Aorta (tissue), 5 donors: Measurements from ENCODE around the gene TMEM178B. TPM values are rescaled to one million over a fixed set of nuclear protein-coding genes. Genes with fewer than 3 reads are reported as not detected.

Experiments used
- ATAC-seq: fragments of 200-7000 bp; cut with Tn5 transposase; one replicate; pipeline ENCODE4 v1.9.1; 2022; ENCODE audit warnings: moderate library complexity; ENCODE audit not compliant: low FRiP score
- DNase-seq, 2 donors: peaks; one replicate each; pipeline ENCODE4 v3.0.0-alpha.2; 2020
- H3K27ac ChIP-seq, 2 donors: one replicate each; pipeline ENCODE4 v1.5.1; 2013; ENCODE audit warnings: low read length in 2 of 2, mild to moderate bottlenecking in 2 of 2, moderate library complexity in 2 of 2, control low read depth in 1 of 2, inconsistent platforms in 1 of 2, low read depth in 1 of 2
- H3K27me3 ChIP-seq, 2 donors: one replicate each; pipeline ENCODE4 v1.6.1; 2013; ENCODE audit warnings: control low read depth in 1 of 2, low read length in 1 of 2, mild to moderate bottlenecking in 1 of 2, moderate library complexity in 1 of 2; ENCODE audit not compliant: insufficient read depth in 2 of 2, control insufficient read depth in 1 of 2
- H3K36me3 ChIP-seq, 2 donors: one replicate each; pipeline ENCODE4 v1.6.1; 2013; ENCODE audit warnings: control low read depth in 1 of 2, low read length in 1 of 2, mild to moderate bottlenecking in 1 of 2; ENCODE audit not compliant: insufficient read depth in 2 of 2, control insufficient read depth in 1 of 2
- H3K4me1 ChIP-seq, 2 donors: one replicate each; pipeline ENCODE4 v1.6.1; 2013; ENCODE audit warnings: low read length in 2 of 2, control low read depth in 1 of 2, mild to moderate bottlenecking in 1 of 2, moderate library complexity in 1 of 2; ENCODE audit not compliant: insufficient read depth in 2 of 2, control insufficient read depth in 1 of 2
- H3K4me3 ChIP-seq, 2 donors: one replicate each; pipeline ENCODE4 v1.5.1; 2013; ENCODE audit warnings: low read length in 2 of 2, control low read depth in 1 of 2, mild to moderate bottlenecking in 1 of 2
- H3K9me3 ChIP-seq: one replicate; pipeline ENCODE4 v1.6.1; 2013; ENCODE audit warnings: mild to moderate bottlenecking, low read length; ENCODE audit not compliant: control insufficient read depth
- WGBS, 2 donors: extraction: QIAGEN DNeasy Blood & Tissue Kit; methylation state at CpG; one replicate each; pipeline ENCODE4 v1.1.7; 2013; 5-methylcytosine and 5-hydroxymethylcytosine counted together
- intact Hi-C, 2 donors: fragments of 100-400 bp; cut with DNase I; formaldehyde crosslinking; loops; one replicate each; pipeline versions ENCODE4 v1.14.2 to v1.15.0; 2022
- polyA plus RNA-seq, 2 donors: library from polyadenylated mRNA; stranded (reverse); fragments of 200-250 nt; gene quantifications; one replicate each; pipeline ENCODE4 v1.2.3, GENCODE V29; 2013
- total RNA-seq, 2 donors: library from RNA; stranded (reverse); fragmentation: NEBNext Ultra II Directional; extraction: Animal tissue kit (Norgen Biotek cat#: 25700); gene quantifications; one replicate each; pipeline ENCODE4 v1.2.1, GENCODE V29; 2021
- donor health status: healthy with polysubstance abuse.
- donor health status: Bipolar disorder and iron deficiency.
- donor health status: DM: no; HTN: no; CAD: no.
- donor health status: DM: no; HTN: no; CAD: no.
- donor health status: DM: yes; HTN: yes; CAD: no.

The TMEM178B gene
- total and polyA plus RNA-seq, 4 donors, result 0.05 to 0.42 (median 0.19) TPM

DNA sequence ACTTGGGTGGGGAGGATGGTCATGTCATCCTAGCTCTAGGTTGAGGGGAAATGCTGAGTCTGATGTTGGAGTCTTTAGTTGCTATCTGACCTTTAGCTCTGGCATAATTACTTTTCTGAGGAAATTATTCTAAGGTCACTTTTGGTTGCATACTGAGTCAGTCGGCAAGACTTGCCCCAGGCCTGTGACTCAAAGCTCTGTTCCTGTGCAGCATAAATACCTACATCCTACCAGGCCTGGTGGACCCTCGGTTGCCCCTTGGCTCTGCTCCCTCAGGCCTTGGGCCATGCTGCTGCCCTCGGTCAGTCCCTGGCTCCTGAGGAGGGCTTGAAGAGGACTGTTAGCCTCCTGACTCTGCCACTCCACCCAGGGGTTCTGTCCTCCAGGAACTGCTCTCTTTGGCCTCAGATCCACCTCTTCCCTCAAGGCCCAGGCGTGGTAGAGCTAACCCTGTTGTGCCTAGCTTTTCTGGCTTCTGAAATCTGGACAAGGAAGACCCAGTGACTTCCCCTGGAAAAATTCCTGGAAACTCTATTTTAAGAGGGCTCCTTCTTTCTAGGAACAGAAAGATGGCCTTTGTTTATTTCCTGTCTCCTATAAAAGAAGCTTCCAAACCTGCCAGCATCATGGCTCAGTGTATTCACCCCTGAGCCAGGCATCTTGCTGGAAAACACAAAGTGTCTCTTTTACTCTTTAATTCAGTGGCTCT is 71.2 kb downstream of the TMEM178B start:
- H3K36me3 ChIP-seq, result no peaks in the 10 kb centered on the region
- H3K9me3 ChIP-seq, result peaks cover 6% of the 10 kb centered on the region
- WGBS, 2 donors, result 48 to 67% methylated on average over 4 of the region's 4 CpGs
- ATAC-seq (no peak), DNase-seq (no peak)
- H3K4me3 ChIP-seq, result no peak overlapping the region
- peaks cover 0 to 2% of the 10 kb centered on the region in 2 donors for H3K27me3 ChIP-seq
- H3K4me1 ChIP-seq, result no peaks in the 10 kb centered on the region
- H3K27ac ChIP-seq, result no peak overlapping the region
- intact Hi-C loops, result no loop called here

DNA sequence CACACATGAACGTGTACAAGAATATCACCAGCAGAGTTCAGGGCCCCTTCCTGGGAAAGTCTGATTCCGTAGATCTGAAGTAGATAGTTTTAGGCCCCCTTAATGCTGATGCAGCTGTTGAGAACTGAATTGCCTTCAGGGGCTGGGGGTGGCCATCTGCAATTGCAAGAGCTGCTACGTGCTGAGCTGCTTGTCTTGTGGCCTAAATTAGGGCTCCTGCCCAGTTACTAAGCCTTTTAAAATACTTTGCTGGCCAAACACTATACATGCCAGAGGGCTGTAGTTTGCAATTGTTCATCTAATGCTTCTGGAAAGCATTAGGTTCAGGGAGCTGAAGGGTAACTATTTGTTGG is 71.7 kb downstream of the TMEM178B start:
- Histone ChIP-seq H3K4me1 (no peaks in the 10 kb centered on the region), H3K9me3 (peaks cover 6% of the 10 kb centered on the region), H3K4me3 (no peak overlapping the region), H3K36me3 (no peaks in the 10 kb centered on the region), H3K27me3 (peaks cover 0 to 2% of the 10 kb centered on the region in 2 donors), H3K27ac (no peak overlapping the region)
- WGBS, 2 donors, result 35 to 46% methylated on average over 3 of the region's 3 CpGs
- no peak for DNase-seq
- no peak for ATAC-seq
- intact Hi-C loops, result no loop called here

DNA sequence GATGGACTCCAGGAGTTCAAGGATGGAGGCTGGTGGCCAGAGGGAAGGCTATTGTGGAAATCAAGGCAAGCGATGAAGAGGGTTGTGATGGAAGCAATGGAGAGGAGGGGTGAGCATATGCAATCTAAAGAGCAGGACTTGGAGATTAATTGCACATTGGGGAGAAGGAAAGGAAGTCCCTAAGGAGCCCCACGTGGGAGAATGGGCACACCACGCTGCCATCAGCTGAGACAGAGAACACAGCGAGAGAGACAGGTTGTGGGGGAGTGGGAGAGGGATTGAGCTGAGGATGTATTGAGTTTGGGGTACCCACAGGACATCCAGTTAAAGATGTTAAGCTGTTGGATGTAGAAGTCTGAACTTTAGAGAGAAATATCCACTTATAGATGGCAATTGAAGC is 73.6 kb downstream of the TMEM178B start:
- Histone ChIP-seq H3K36me3 (no peaks in the 10 kb centered on the region), H3K27ac (no peak overlapping the region), H3K4me1 (no peaks in the 10 kb centered on the region), H3K9me3 (peaks cover 6% of the 10 kb centered on the region), H3K4me3 (no peak overlapping the region), H3K27me3 (peaks cover 0 to 2% of the 10 kb centered on the region in 2 donors)
- intact Hi-C loops, result no loop called here
- 77 to 78% methylated on average over 4 of the region's 4 CpGs for whole genome bisulfite sequencing, 2 donors
- ATAC-seq (no peak), DNase-seq (no peak)

DNA sequence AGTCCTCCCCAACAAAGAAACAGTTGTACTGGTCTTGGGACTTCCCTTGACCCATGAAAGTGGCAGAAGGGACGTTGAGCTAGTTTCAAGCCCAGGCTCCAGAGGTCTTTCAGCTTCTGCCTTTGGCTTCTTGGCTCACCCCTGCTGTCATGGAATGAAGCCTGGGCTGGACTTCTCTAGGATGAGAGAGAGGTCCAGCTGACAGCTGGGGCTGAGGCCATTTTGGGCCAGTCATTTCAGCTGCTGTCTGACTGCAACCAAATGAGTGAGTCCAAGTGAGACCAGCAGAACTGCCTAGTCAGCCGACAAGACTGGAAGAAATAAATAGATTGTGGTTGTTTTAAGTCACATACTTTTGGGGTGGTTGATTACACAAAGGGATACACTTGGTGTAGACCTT is 76.6 kb downstream of the TMEM178B start:
- Histone ChIP-seq H3K27me3 (peaks cover 0 to 2% of the 10 kb centered on the region in 2 donors), H3K36me3 (no peaks in the 10 kb centered on the region), H3K27ac (no peak overlapping the region), H3K9me3 (peaks cover 6% of the 10 kb centered on the region), H3K4me3 (no peak overlapping the region), H3K4me1 (no peaks in the 10 kb centered on the region)
- 60 to 65% methylated on average over 2 of the region's 2 CpGs for WGBS, 2 donors
- ATAC-seq (no peak), DNase-seq (no peak)
- intact Hi-C loops, result no loop called here

DNA sequence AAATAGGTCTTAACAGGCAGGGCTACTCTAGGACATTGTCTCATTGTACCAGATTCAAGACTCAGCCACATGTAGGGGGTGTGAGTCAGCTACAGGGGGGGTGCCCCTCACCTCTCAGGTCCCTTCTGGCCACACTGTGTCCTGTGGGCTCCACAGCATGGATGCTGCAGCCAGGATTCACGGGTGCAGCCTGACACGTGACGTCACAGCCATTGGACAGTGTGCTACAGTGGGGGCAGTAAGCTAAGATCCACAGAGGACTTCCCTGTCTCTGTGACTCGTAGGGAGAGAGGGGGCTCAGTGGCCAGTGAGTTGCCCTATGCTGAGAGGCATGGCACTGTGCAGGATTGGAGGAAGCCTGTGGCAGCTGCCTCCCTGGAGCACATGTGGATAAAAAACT is 77.9 kb downstream of the TMEM178B start:
- H3K36me3 ChIP-seq, result no peaks in the 10 kb centered on the region

DNA sequence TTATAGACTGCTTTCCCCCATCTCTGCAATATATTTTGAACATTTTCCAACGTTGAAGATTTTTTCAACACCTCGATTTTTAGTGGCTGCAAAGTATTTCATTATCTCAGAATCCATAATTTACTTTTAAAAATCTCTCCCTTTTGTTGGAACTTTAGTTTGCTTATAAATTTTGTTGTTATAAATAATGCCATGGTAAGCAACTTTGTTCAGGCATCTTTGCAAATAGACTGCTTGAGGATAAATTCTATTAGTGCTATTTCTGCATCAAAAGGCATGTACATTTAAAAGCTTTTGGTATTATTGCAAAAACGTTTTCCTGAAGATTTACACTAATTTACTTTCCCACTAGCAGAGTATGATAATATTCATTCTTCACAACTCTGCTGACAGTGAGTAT is 79.4 kb downstream of the TMEM178B start:
- Histone ChIP-seq H3K4me1 (no peaks in the 10 kb centered on the region), H3K27me3 (no peaks in the 10 kb centered on the region), H3K36me3 (no peaks in the 10 kb centered on the region), H3K27ac (no peak overlapping the region), H3K9me3 (peaks cover 3% of the 10 kb centered on the region), H3K4me3 (no peak overlapping the region)
- intact Hi-C loops, result no loop called here
- DNase-seq (no peak), ATAC-seq (no peak)
- 16 to 26% methylated on average over 3 of the region's 3 CpGs for WGBS, 2 donors

More for the DNA sequence above, 77.9 kb downstream of the TMEM178B start:
- H3K9me3 ChIP-seq, result peaks cover 6% of the 10 kb centered on the region
- ATAC-seq (no peak), DNase-seq (no peak)
- peaks cover 0 to 2% of the 10 kb centered on the region in 2 donors for H3K27me3 ChIP-seq
- no peaks in the 10 kb centered on the region for H3K4me1 ChIP-seq
- WGBS, 2 donors, result 66 to 76% methylated on average over 4 of the region's 4 CpGs
- H3K4me3 ChIP-seq, result no peak overlapping the region
- intact Hi-C loops, result no loop called here
- H3K27ac ChIP-seq, result no peak overlapping the region

DNA sequence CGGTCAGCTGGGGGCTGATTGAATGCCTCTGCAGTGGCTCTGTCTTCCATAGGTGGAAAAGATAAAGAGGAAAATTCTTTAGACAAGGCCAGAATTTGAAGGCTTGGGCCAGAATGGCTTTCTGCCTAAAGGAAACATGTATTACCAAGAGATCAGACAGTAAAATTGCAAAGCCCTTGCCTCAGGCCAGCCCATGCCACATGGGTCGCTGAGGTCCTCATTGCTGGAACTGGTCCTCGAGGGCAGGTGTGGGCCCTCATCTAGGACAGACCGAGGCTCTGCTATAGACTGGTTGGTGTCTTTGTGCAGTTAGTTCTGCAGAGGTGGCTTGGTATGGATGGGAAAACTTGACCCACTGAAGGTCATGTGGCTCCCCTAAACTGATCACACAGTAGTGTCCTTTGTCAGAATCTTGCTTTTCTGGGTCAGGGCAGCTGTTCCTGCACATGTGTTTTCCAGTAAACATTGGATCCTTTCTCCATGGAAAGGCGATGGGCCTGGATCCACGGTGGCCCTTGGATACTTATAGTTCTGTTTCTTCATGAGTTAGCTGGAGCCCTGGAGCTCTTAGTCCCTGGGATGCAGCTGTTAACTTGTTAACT is 80.4 kb downstream of the TMEM178B start:
- Histone ChIP-seq H3K4me3 (no peak overlapping the region), H3K27ac (no peak overlapping the region), H3K9me3 (no peaks in the 10 kb centered on the region), H3K36me3 (no peaks in the 10 kb centered on the region), H3K4me1 (no peaks in the 10 kb centered on the region), H3K27me3 (no peaks in the 10 kb centered on the region)
- intact Hi-C loops, result no loop called here
- WGBS, 2 donors, result 74 to 79% methylated on average over 6 of the region's 6 CpGs
- ATAC-seq, result no peak
- DNase-seq, result no peak

DNA sequence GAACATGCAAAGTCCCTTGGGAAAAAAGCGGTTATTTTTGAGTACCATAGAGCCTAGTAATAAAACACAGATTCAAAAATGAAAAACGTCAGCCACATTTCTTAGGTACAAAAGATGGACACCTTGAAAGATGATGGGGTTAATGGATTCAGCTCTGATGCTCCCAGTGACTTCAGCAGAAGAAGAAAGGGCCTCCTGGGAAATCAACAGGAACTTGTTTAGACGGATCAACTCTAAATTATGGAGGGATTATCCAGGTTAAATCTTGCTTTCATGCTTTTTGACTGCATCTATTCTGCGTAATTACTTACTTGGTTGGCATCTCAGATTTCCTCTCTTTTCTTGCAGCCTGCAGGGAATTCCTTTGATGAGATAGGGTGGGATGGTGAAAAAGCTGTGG is 82.5 kb downstream of the TMEM178B start:
- no peaks in the 10 kb centered on the region for H3K9me3 ChIP-seq
- ATAC-seq (no peak), DNase-seq (no peak)
- no peak overlapping the region for H3K4me3 ChIP-seq
- no peaks in the 10 kb centered on the region for H3K4me1 ChIP-seq
- intact Hi-C loops, result no loop called here
- no peak overlapping the region for H3K27ac ChIP-seq
- WGBS, 2 donors, result 35 to 39% methylated on average over 4 of the region's 4 CpGs
- no peaks in the 10 kb centered on the region for H3K27me3 ChIP-seq
- H3K36me3 ChIP-seq, result no peaks in the 10 kb centered on the region

DNA sequence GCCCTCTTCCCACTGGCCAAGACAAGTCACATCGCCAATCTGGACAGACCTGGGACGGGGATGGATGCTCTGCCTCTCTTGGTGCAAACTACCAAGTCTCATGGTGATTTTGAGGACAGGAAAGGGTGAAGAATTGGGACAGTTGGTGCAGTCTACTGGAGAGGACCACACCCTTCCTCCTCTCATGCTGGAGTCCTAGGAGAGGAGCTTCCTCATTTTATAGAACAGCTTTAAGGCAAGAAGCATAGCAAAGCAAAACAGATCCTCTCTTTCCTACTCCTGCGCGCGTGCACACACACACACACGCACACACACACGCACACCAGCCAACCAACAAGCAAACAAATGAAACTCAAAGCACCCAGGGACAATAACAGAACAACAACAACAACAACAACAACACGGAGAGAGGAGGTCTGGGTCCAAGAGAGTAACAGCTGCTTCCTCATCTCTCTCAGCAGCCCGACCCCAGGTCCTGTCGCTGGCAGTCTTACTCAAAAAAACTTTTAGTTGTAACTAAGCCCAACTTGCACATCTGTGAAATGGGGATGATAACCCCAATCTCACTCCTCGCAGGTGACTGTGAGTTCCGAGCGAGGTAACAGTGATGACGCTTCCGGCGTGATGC is 83.4 kb downstream of the TMEM178B start:
- H3K36me3 ChIP-seq, result no peaks in the 10 kb centered on the region
- H3K27ac ChIP-seq, result no peak overlapping the region
- no peaks in the 10 kb centered on the region for H3K9me3 ChIP-seq
- no peaks in the 10 kb centered on the region for H3K27me3 ChIP-seq
- WGBS, 2 donors, result 84 to 87% methylated on average over 16 of the region's 16 CpGs
- H3K4me3 ChIP-seq, result no peak overlapping the region
- H3K4me1 ChIP-seq, result no peaks in the 10 kb centered on the region
- DNase-seq, result no peak
- intact Hi-C loops, result no loop called here
- no peak for ATAC-seq
